Measurements from ENCODE around the gene ZBTB2.

The ZBTB2 gene

DNA sequence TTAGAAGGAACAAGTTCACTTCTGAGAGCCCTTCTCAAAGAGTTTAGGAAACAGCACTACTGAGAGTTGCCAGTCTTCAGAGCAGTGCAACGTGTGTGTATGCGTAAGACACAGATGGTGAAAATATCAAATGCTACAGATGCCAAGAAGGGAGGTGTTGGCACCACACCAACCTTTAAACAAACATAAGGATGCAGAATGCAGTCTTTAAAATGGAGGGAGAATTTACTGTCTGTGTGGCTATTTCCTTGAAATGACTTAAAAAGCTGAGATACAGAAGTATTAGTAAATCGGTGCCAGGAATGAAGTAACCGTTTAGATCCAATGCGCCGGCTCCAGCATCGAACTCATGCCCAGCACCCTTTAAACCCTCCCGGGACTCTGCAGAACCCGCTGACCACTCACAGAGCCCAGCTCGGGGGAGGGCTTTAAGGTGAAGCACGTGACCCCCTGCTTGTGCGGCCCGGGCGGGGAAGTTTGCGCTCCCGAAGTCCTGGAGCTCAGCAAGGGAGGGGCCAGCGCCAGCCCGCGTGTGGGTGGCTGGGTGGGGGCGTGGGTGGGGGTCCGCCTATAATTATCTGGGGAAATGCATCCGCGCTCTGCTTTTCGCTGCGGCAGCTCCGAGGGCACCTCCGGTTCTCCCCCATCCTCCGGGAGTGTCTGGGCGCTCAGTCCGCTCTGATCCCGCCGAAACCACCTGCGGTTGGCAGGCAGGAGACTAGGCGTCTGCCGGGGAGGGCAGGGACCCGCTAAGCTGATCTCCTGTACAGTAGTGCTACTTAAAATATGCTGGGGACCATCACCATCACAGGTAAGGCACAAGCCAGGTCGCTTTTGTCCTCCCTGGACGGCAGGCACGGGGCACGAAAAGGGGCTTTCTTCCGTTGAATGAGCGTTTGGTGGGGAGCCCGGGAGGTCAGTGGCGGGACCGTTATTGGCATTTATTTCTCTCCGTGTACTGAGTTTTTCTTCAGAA lies 66.0 kb downstream of the ZBTB2 start:
- CTCF ChIA-PET = interaction anchor here (0.7 to 8.6 kb wide), 59 partner anchors 8 to 902 kb away, joined by 3 to 373 read pairs (median 6); partner anchors contain the start of gene AKAP12
- DNase-seq (ENCODE audit: extremely low spot score) = no peak
- TF ChIP-seq, protein P1, sequence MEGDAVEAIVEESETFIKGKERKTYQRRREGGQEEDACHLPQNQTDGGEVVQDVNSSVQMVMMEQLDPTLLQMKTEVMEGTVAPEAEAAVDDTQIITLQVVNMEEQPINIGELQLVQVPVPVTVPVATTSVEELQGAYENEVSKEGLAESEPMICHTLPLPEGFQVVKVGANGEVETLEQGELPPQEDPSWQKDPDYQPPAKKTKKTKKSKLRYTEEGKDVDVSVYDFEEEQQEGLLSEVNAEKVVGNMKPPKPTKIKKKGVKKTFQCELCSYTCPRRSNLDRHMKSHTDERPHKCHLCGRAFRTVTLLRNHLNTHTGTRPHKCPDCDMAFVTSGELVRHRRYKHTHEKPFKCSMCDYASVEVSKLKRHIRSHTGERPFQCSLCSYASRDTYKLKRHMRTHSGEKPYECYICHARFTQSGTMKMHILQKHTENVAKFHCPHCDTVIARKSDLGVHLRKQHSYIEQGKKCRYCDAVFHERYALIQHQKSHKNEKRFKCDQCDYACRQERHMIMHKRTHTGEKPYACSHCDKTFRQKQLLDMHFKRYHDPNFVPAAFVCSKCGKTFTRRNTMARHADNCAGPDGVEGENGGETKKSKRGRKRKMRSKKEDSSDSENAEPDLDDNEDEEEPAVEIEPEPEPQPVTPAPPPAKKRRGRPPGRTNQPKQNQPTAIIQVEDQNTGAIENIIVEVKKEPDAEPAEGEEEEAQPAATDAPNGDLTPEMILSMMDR (IDR thresholded peaks at IDR 0.05; ENCODE audit: control extremely low read depth, extremely low read depth, low read depth, missing control alignments) = no peak
- POLR2A ChIA-PET = no interaction called here

DNA sequence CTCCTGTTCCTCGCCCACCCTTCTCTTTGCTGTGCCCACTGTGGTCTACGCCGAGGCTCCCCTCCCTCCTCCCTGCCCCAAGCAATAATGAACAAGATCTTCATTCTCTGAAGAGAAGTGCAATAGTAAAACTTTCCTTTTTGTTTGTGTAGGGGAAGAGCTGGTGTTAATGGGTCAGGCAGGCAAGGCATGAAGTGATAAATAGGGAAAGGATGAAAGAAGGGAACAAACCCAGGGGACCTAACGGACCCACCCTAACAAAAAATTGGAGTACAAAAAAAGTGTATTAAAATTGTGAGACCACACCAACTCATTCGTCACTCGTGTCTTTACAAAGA lies 66.9 kb downstream of the ZBTB2 start:
- POLR2A ChIA-PET = no interaction called here
- no peak for DNase-seq (ENCODE audit: extremely low spot score)
- CTCF ChIA-PET = interaction anchor here (0.7 to 8.6 kb wide), 70 partner anchors 10 to 929 kb away, joined by 3 to 373 read pairs (median 5); partner anchors contain the start of gene AKAP12
- TF ChIP-seq, protein P1 (IDR thresholded peaks at IDR 0.05; ENCODE audit: control extremely low read depth, extremely low read depth, low read depth, missing control alignments) = no peak

DNA sequence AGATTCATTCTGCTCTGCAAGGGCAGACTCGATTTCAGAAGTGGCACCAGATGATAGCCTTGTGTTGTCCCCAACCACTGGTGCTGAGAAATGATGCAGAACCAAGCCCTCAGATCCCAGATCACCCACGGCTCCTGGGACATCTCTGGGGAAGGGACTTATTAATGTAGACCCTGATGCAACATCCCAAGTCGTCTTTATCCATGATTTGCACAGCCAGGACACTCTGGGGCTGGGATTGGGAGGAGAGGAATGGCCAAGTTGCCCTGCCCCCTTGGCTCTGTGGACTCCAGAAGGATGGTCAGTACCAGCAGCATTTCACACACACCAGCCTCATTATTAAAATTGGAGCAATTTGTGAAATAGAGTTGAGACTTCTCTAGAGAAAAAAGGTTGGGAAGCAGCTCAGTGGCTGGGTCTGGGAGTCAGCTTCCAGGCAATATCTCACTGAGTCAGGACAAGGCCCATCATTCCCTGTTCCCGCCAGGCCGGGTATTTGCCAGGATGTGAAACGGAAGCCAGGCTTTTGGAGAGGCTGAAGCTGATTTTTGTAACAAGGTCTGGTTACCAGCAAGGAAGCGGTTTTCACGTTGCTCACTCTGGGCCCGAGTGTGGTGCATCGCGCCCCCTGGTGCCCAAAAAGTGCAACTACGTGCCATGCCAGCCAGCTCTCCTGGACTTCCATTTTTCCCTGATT lies 67.4 kb downstream of the ZBTB2 start:
- DNase-seq (ENCODE audit: extremely low spot score) = peak; percentile 76
- POLR2A ChIA-PET = no interaction called here
- CTCF ChIA-PET = interaction anchor here (0.6 to 8.6 kb wide), 71 partner anchors 11 to 929 kb away, joined by 3 to 373 read pairs (median 5); partner anchors contain the start of gene AKAP12
- TF ChIP-seq, protein P1 (IDR thresholded peaks at IDR 0.05; ENCODE audit: control extremely low read depth, extremely low read depth, low read depth, missing control alignments) = peak; percentile 91

DNA sequence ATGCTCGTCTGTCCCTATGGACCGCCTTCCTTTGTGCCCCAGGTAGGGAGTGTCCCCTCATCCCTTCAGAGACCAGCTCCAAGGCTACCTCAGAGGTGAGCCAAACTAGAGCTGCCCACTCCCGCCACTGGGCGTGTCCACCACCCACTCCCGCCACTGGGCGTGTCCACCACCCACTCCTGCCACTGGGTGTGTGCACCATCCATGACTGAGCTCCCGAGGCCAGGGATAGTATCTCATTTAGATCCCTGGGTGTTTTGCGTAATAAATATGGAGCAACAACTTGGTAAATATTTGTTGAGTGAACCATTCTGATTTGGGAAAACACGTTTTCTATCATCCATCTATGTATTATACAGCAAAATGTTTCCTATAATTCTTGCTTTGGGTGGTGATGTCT lies 68.8 kb downstream of the ZBTB2 start:
- DNase-seq (ENCODE audit: extremely low spot score) = no peak

DNA sequence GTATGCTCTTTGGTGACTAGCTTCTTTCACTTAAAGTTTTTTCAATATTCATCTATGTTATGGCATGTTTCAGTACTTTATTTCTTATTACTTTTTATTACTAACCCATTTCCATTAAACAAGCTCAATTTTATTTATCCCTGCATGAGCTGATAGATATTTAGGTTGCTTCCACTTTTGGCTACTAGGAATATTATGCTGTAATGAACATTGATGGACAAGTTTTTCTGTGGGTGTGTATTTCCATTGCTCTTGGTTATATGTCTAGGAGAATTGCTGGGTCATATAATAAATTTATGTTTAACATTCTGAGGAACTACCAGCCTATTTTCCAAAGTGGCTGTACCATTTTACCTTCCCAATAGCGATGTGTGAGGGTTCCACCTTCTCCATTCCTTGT lies 69.9 kb downstream of the ZBTB2 start:
- CTCF ChIA-PET = interaction anchor here (1.0 to 8.6 kb wide), 5 partner anchors 13 to 504 kb away, joined by 4 to 373 read pairs (median 87); no protein-coding TSS in a partner anchor

More for the DNA sequence above, 68.8 kb downstream of the ZBTB2 start:
- TF ChIP-seq, protein P1 (IDR thresholded peaks at IDR 0.05; ENCODE audit: control extremely low read depth, extremely low read depth, low read depth, missing control alignments) = no peak
- POLR2A ChIA-PET = no interaction called here
- CTCF ChIA-PET = interaction anchor here (2.2 to 8.6 kb wide), 5 partner anchors 12 to 505 kb away, joined by 11 to 373 read pairs (median 87); no protein-coding TSS in a partner anchor

More for the DNA sequence above, 69.9 kb downstream of the ZBTB2 start:
- POLR2A ChIA-PET = no interaction called here
- DNase-seq (ENCODE audit: extremely low spot score) = no peak
- TF ChIP-seq, protein P1 (IDR thresholded peaks at IDR 0.05; ENCODE audit: control extremely low read depth, extremely low read depth, low read depth, missing control alignments) = no peak

Data from GM10248 (cell line).